Liver (tissue), 9 donors: Measurements from ENCODE around the gene FBXW7. TPM values are rescaled to one million over a fixed set of nuclear protein-coding genes. Genes with fewer than 3 reads are reported as not detected.

Experiments used
- DNase-seq: peaks from one replicate; pipeline ENCODE4 v3.0.0-alpha.2; 2017; ENCODE audit warnings: low spot score
- H3K27ac ChIP-seq, 2 donors: one replicate each; pipeline ENCODE4 v1.7.0; 2013; ENCODE audit warnings: inconsistent platforms in 2 of 2, low read length in 2 of 2, control low read depth in 1 of 2, low read depth in 1 of 2, mild to moderate bottlenecking in 1 of 2
- H3K27me3 ChIP-seq, 4 donors: one replicate each; pipeline versions ENCODE4 v1.6.1 to v1.7.0; 2013; ENCODE audit warnings: low read length in 3 of 4, inconsistent platforms in 1 of 4, mild to moderate bottlenecking in 1 of 4, moderate library complexity in 1 of 4; ENCODE audit not compliant: control insufficient read depth in 4 of 4, insufficient read depth in 4 of 4
- H3K36me3 ChIP-seq, 4 donors: one replicate each; pipeline versions ENCODE4 v1.6.1 to v1.7.0; 2013; ENCODE audit warnings: low read length in 3 of 4, mild to moderate bottlenecking in 3 of 4, low read depth in 1 of 4, moderate library complexity in 1 of 4; ENCODE audit not compliant: control insufficient read depth in 4 of 4, insufficient read depth in 3 of 4
- H3K4me1 ChIP-seq, 4 donors: one replicate each; pipeline versions ENCODE4 v1.6.1 to v1.7.0; 2013; ENCODE audit warnings: low read length in 3 of 4, mild to moderate bottlenecking in 3 of 4, moderate library complexity in 1 of 4; ENCODE audit not compliant: control insufficient read depth in 4 of 4, insufficient read depth in 4 of 4
- H3K4me3 ChIP-seq, 3 donors: one replicate each; pipeline versions ENCODE4 v1.6.1 to v1.7.0; 2013; ENCODE audit warnings: low read length in 3 of 3, control low read depth in 1 of 3, low read depth in 1 of 3, mild to moderate bottlenecking in 1 of 3
- H3K9ac ChIP-seq, 2 donors: one replicate each; pipeline ENCODE4 v1.7.0; 2013; ENCODE audit warnings: low read length in 2 of 2, mild to moderate bottlenecking in 2 of 2, moderate library complexity in 2 of 2, control low read depth in 1 of 2, low read depth in 1 of 2
- H3K9me3 ChIP-seq, 4 donors: one replicate each; pipeline versions ENCODE4 v1.6.1 to v1.7.0; 2013; ENCODE audit warnings: low read length in 3 of 4; ENCODE audit not compliant: control insufficient read depth in 4 of 4
- ATF3 ChIP-seq: IDR thresholded peaks from 2 replicates; pipeline ENCODE4 v1.6.1; 2016; ENCODE audit warnings: antibody characterized with exemption
- EGR1 ChIP-seq, 2 donors: IDR thresholded peaks; 2 replicates each; pipeline ENCODE4 v1.6.1; 2016 to 2018; ENCODE audit warnings: antibody characterized with exemption in 2 of 2, low read depth in 2 of 2
- FOXA1 ChIP-seq: IDR thresholded peaks from 2 replicates; pipeline ENCODE4 v1.6.1; 2016; ENCODE audit warnings: antibody characterized with exemption
- FOXA2 ChIP-seq: IDR thresholded peaks from 2 replicates; pipeline ENCODE4 v1.6.1; 2016; ENCODE audit warnings: antibody characterized with exemption
- GABPA ChIP-seq, 2 donors: IDR thresholded peaks in 1 of 2; conservative IDR thresholded peaks in 1 of 2; 2 replicates each; pipeline ENCODE4 v1.6.1; 2016; ENCODE audit warnings: antibody characterized with exemption in 2 of 2, mild to moderate bottlenecking in 1 of 2, moderate library complexity in 1 of 2
- HNF4G ChIP-seq: IDR thresholded peaks from 2 replicates; pipeline ENCODE4 v1.6.1; 2016; ENCODE audit warnings: antibody characterized with exemption
- JUND ChIP-seq, 2 donors: IDR thresholded peaks; 2 replicates each; pipeline ENCODE4 v1.6.1; 2016; ENCODE audit warnings: antibody characterized with exemption in 2 of 2
- NR2F2 ChIP-seq: IDR thresholded peaks from 2 replicates; pipeline ENCODE4 v1.6.1; 2016; ENCODE audit warnings: antibody characterized with exemption
- RAD21 ChIP-seq, 2 donors: IDR thresholded peaks; 2 replicates each; pipeline ENCODE4 v1.6.1; 2016; ENCODE audit warnings: antibody characterized with exemption in 2 of 2, mild to moderate bottlenecking in 2 of 2
- REST ChIP-seq: IDR thresholded peaks from 2 replicates; pipeline ENCODE4 v1.6.1; 2016; ENCODE audit warnings: antibody characterized with exemption, mild to moderate bottlenecking
- RXRA ChIP-seq, 2 donors: IDR thresholded peaks; 2 replicates each; pipeline ENCODE4 v1.6.1; 2017 to 2018; ENCODE audit warnings: antibody characterized with exemption in 2 of 2, mild to moderate bottlenecking in 1 of 2
- SP1 ChIP-seq: IDR thresholded peaks from 2 replicates; pipeline ENCODE4 v1.6.1; 2018; ENCODE audit warnings: antibody characterized with exemption, mild to moderate bottlenecking
- TAF1 ChIP-seq: conservative IDR thresholded peaks from 2 replicates; pipeline ENCODE4 v1.6.1; 2016; ENCODE audit warnings: antibody characterized with exemption, mild to moderate bottlenecking
- YY1 ChIP-seq: IDR thresholded peaks from 2 replicates; pipeline ENCODE4 v1.6.1; 2016; ENCODE audit warnings: antibody characterized with exemption, mild to moderate bottlenecking
- ZBTB33 ChIP-seq: IDR thresholded peaks from 2 replicates; pipeline ENCODE4 v1.6.1; 2016; ENCODE audit warnings: antibody characterized with exemption
- WGBS: extraction: QIAGEN DNeasy Blood & Tissue Kit; methylation state at CpG from one replicate; pipeline ENCODE4 v1.1.7; 2013; 5-methylcytosine and 5-hydroxymethylcytosine counted together
- polyA plus RNA-seq, 2 donors: library from polyadenylated mRNA; stranded (reverse) in 1 of 2; unstranded in 1 of 2; fragments of 200-250 nt in 1 of 2; fragments of >200 nt in 1 of 2; fragmentation: Nextera tagmentation in 1 of 2; extraction: Ambion mirVana in 1 of 2; gene quantifications; one replicate each; pipeline versions ENCODE4 v1.2.1 to v1.2.3, GENCODE V29; 2013 to 2015
- total RNA-seq, 2 donors: library from RNA; depleted of rRNA; stranded (reverse); fragments of >200 nt; gene quantifications; one replicate each; pipeline ENCODE4 v1.2.3, GENCODE V29; 2014
- TF ChIP-seq, protein P1 (sequence below): IDR thresholded peaks from 2 replicates; pipeline ENCODE4 v1.6.1; 2016; ENCODE audit warnings: antibody characterized with exemption
- TF ChIP-seq, protein P2 (sequence below): fragments of 150-350 bp; IDR thresholded peaks from 2 replicates; pipeline ENCODE4 v1.5.1; 2017; ENCODE audit warnings: improper control_type of control experiment, low read depth, low read length; ENCODE audit not compliant: missing input control
- donor health status: healthy.
- donor health status: healthy.
- donor health status: healthy.
- donor health status: healthy.
- donor health status: healthy.

FBXW7 gene
- total and polyA plus RNA-seq, 4 donors: 4.0 to 56.9 (median 16.1) TPM

DNA sequence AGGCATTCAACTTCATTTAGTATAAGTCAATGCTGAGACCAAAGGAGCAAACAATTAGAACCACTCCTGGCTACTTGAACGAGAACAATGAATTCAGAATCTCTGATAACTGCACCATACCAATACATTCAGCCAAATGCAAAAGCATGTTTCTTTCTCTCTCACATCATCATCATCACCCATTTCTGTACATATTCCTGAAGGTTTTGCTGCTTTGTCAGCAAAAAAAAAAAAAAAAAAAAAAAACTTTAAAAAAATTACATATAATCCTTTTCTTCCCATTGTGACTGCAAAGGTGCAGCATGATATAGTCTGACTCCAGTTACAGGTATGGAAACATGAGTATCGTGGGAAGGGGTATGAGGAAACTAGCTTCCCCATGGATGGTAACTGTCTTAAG lies 35.6 kb downstream of the FBXW7 start:
- no peak overlapping the region for H3K9ac ChIP-seq
- 90% methylated on average over 2 of the region's 2 CpGs for WGBS
- DNase-seq: no peak
- peaks cover 0 to 15% (median 4%) of the 10 kb centered on the region in 4 donors for H3K4me1 ChIP-seq
- H3K4me3 ChIP-seq: no peak overlapping the region
- no peak overlapping the region for H3K27ac ChIP-seq
- no peak for TF ChIP-seq ATF3
- no peak for TF ChIP-seq EGR1 (IDR thresholded peaks at IDR 0.05; ENCODE audit: low read depth in 2 of 2)
- no peak for TF ChIP-seq FOXA1
- no peak for TF ChIP-seq RXRA (IDR thresholded peaks at IDR 0.05)
- TF ChIP-seq RAD21 (IDR thresholded peaks at IDR 0.05): no peak
- no peak for TF ChIP-seq NR2F2
- TF ChIP-seq HNF4G: no peak
- TF ChIP-seq ZBTB33: no peak
- TF ChIP-seq FOXA2: no peak
- no peak for TF ChIP-seq SP1
- TF ChIP-seq YY1: no peak
- no peak for TF ChIP-seq REST
- no peaks in the 10 kb centered on the region for H3K9me3 ChIP-seq
- H3K36me3 ChIP-seq: no peaks in the 10 kb centered on the region
- H3K27me3 ChIP-seq: no peaks in the 10 kb centered on the region

GRCh38 chr4:152499344-152499743 lies 36.5 kb downstream of the FBXW7 start:
- no peaks in the 10 kb centered on the region for H3K9me3 ChIP-seq
- H3K36me3 ChIP-seq: no peaks in the 10 kb centered on the region
- H3K27me3 ChIP-seq: no peaks in the 10 kb centered on the region
- peak overlapping the region in 1 of 2 donors; percentile 33 for H3K9ac ChIP-seq
- whole genome bisulfite sequencing: 81% methylated on average over 2 of the region's 2 CpGs
- no peak overlapping the region for H3K27ac ChIP-seq
- H3K4me1 ChIP-seq: peaks cover 0 to 15% (median 4%) of the 10 kb centered on the region in 4 donors
- H3K4me3 ChIP-seq: no peak overlapping the region
- no peak for DNase-seq
- no peak for TF ChIP-seq FOXA2
- TF ChIP-seq HNF4G: no peak
- no peak for TF ChIP-seq RAD21 (IDR thresholded peaks at IDR 0.05)
- no peak for TF ChIP-seq SP1
- no peak for TF ChIP-seq ATF3
- no peak for TF ChIP-seq FOXA1
- no peak for TF ChIP-seq ZBTB33
- TF ChIP-seq, protein P1, sequence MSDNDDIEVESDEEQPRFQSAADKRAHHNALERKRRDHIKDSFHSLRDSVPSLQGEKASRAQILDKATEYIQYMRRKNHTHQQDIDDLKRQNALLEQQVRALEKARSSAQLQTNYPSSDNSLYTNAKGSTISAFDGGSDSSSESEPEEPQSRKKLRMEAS: no peak
- no peak for TF ChIP-seq GABPA (IDR thresholded peaks at IDR 0.05 in 1 of 2, conservative IDR thresholded peaks at IDR 0.05 in 1 of 2)
- no peak for TF ChIP-seq JUND (IDR thresholded peaks at IDR 0.05)
- TF ChIP-seq REST: no peak
- TF ChIP-seq, protein P2, sequence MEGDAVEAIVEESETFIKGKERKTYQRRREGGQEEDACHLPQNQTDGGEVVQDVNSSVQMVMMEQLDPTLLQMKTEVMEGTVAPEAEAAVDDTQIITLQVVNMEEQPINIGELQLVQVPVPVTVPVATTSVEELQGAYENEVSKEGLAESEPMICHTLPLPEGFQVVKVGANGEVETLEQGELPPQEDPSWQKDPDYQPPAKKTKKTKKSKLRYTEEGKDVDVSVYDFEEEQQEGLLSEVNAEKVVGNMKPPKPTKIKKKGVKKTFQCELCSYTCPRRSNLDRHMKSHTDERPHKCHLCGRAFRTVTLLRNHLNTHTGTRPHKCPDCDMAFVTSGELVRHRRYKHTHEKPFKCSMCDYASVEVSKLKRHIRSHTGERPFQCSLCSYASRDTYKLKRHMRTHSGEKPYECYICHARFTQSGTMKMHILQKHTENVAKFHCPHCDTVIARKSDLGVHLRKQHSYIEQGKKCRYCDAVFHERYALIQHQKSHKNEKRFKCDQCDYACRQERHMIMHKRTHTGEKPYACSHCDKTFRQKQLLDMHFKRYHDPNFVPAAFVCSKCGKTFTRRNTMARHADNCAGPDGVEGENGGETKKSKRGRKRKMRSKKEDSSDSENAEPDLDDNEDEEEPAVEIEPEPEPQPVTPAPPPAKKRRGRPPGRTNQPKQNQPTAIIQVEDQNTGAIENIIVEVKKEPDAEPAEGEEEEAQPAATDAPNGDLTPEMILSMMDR: no peak
- TF ChIP-seq TAF1: no peak
- TF ChIP-seq RXRA (IDR thresholded peaks at IDR 0.05): no peak
- TF ChIP-seq YY1: no peak
- TF ChIP-seq NR2F2: no peak
